ENCODE results near the gene CPA1.
A peak's percentile ranks its signal among the peaks of the same experiment; 100 is the strongest.

Gene CPA1

GRCh38 chr7:130397051-130397757 is 16.9 kb downstream of the CPA1 start:
- DNase-seq, result peak; percentile 41 to 67

GRCh38 chr7:130397758-130398073 is 17.4 kb downstream of the CPA1 start:
- peak in 1 of 2 experiments; percentile 79 for DNase-seq

- no peak for DNase-seq
These were observed 18.3 kb downstream of the CPA1 start for GRCh38 chr7:130398526-130399090.

- no peak for DNase-seq
These were observed 19.9 kb downstream of the CPA1 start for GRCh38 chr7:130400120-130400572.

DNA sequence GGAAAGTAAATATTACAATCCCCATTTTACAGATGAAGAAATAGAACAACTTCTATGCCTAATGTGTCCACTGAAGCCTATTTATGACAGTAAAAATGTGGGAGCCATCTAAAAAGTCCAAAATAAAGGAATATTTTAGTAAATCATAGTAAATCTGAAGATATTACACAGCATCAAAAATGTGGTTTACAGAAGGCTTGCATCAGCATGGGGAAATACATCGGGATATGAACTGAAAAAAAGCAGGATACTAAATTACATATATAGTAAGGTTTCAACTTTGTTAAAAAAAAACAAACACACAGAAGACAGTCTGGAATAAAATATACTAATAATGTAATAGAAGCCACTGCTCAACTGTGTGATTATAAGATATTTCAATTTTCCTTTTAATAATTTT is 20.8 kb downstream of the CPA1 start:
- DNase-seq, result no peak

GRCh38 chr7:130401578-130401977 is 21.3 kb downstream of the CPA1 start:
- no peak for DNase-seq

- DNase-seq, result no peak
These were observed 24.7 kb downstream of the CPA1 start for GRCh38 chr7:130405003-130405402.

- DNase-seq, result peak in 1 of 2 experiments; percentile 43
These were observed 28.9 kb downstream of the CPA1 start for GRCh38 chr7:130409067-130409711.

DNA sequence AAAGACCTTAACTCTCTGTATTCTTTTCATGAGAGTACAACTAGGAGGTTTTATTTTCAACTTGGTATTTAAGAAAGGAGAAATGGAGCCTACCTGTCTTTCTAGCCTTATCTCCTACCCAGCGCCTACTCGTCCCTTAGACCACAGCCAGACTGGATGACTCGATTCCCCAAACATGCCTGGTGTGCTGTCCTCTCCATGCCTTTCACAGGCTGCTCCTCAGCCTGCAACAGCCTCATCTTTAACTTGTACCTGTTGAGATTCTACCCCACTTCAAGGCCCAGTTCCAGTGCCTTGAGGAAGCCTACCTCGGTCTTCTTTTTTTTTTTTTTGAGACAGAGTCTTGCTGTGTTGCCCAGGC is 29.4 kb downstream of the CPA1 start:
- DNase-seq, result no peak

DNA sequence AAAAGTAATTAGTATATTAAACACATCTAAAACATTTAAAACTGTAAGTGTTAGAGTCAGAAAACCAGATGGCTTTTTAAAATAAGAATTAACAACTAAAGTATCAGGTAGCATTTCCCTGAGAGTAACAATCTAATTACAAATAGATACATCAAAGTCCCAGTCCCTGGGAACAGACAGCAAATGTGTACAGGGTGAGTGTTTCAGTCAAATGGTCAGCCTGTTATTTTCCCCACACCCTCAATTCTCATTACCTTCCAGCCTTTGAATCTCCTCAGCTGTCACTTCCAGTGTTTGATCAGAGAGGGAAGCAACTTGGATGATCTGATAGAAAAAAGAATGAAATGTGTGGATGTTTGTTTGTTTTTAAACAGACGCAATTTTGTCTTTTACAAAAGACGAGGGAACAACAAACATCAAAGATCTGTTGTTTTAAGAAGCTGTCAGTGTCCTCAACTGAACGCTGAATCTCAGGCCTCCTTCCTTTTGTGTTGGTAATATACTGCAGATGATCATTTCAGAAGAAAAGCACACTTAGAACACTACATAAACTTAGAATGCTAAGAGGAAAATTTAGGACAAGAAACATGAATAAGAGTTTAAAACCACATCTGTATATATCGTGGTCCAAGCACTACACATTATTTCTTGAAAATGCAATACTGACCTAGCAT is 30.7 kb downstream of the CPA1 start:
- peak; percentile 40 to 61 for DNase-seq

DNA sequence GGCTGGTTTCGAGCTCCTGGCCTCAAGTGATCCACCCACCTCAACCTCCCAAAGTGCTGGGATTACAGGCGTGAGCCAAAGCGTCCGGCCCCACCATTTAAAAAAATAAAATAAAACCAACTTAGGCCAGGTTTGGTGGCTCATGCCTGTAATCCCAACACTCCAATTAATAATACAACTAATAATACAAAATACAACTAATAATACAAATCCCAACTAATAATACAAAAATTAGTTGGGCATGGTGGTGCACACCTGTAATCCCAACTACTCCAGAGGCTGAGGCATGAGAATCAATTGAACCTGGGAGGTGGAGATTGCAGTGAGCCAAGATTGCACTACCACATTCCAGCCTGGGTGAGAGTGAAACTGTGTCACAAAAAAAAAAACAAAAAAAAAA is 32.9 kb downstream of the CPA1 start:
- no peak for DNase-seq

GRCh38 chr7:130415006-130415405 is 34.7 kb downstream of the CPA1 start:
- DNase-seq, result no peak

- DNase-seq, result no peak
These were observed 36.9 kb downstream of the CPA1 start for GRCh38 chr7:130417213-130417612.

DNA sequence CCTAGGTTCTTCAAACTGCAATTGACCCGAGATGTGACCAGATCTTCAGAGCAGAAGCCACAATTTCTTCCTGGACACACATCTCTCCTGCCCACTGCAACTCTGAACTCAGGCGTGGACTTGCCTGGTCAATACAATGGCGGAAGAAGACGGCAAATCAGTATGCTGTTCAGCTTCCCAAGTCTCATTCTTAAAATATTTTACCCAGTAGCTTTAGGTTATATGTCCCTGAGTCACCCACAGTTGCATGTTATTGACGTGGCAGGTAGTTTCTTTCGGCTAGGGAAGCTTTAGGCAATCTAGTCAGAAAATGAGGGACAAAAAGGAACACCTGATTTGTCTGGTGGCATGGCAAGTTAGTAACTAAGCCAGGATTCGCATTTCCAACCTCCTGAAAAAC is 38.0 kb downstream of the CPA1 start:
- no peak for DNase-seq

- DNase-seq, result peak in 1 of 2 experiments; percentile 34
These were observed 39.4 kb downstream of the CPA1 start for GRCh38 chr7:130419658-130420057.

- peak in 1 of 2 experiments; percentile 58 for DNase-seq
These were observed 40.8 kb downstream of the CPA1 start for GRCh38 chr7:130420943-130421578.

GRCh38 chr7:130421684-130422083 is 41.4 kb downstream of the CPA1 start:
- peak; percentile 80 to 90 for DNase-seq

DNA sequence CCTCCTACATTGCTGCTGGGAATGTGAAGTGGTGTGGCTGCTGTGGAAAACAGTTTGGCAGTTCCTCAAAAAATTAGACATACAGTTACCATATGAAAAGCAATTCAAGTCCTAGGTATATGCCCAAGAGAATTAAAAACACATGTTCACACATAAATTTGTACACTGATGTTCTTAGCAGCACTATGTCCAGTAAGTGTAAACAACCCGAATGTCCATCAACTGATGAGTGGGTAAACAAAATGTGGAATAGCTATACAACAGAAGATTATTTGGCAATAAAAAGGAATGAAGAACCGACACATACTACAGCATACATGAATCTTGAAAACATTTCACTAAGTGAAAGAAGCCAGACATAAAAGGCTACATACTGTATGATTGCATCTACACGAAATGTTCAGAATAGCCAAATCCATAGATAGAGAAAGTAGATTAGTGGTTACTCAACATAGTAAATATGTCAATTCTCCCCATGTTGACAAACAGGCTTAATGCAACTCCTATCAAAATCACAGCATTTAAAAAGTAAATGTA is 43.3 kb downstream of the CPA1 start:
- DNase-seq, result no peak

DNA sequence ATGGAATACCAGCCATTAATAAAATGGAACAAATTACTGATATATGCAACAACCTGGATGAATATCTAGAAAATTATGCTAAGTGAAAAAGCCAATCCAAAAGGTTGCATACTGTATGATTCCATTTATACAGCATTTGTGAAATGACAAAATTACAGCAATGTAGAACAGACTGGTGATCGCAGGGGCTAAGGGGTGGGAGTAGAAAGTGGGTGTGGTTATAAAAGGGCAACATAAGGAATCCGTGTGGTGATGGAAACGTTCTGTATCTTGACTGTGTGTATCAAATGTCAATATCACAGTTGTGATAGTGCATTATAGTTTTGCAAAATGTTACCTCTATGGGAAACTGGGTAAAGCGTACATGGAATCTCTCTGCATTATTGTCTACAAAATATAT is 45.5 kb downstream of the CPA1 start:
- peak; percentile 49 to 76 for DNase-seq

GRCh38 chr7:130426564-130426963 is 46.3 kb downstream of the CPA1 start:
- DNase-seq, result peak; percentile 43 to 78

- peak; percentile 18 to 70 for DNase-seq
These were observed 48.7 kb downstream of the CPA1 start for GRCh38 chr7:130429019-130429418.

DNA sequence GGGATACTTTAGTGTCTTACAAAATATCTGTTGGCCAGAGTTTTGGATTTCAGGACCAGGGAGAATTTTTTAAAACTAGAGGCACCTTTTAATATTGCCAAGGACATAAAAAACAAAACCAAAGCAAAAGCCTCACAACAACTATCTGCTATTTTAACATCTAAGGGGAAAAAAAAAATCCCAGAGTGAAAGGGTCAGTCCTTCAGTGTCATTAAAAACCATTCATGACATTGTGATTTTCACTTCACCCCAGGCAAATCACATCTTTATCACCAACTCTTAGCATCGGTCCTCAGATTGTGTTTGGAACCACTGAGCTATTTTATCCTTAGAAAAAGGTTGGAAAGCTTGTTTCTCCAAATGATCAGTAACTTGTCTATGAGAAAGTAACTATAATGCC is 49.8 kb downstream of the CPA1 start:
- peak in 1 of 2 experiments; percentile 50 for DNase-seq
